ENCODE data around the gene ZBTB16. TPM values are rescaled to one million over a fixed set of nuclear protein-coding genes. Genes with fewer than 3 reads are reported as not detected.

The ZBTB16 gene
- total and polyA plus RNA-seq, 10 donors = 1.5 to 85.6 (median 42.1) TPM

- H3K4me1 ChIP-seq = peaks cover 3 to 19% (median 10%) of the 10 kb centered on the region in 6 donors
- TF ChIP-seq POLR2AphosphoS5 (IDR thresholded peaks at IDR 0.05) = no peak
- no peak for TF ChIP-seq CTCF (IDR thresholded peaks at IDR 0.05 in 8 of 11, conservative IDR thresholded peaks at IDR 0.05 in 3 of 11)
- no peak for TF ChIP-seq POLR2A (IDR thresholded peaks at IDR 0.05)
- no peak overlapping the region for H3K27ac ChIP-seq
- H3K9me3 ChIP-seq = no peaks in the 10 kb centered on the region
- no peak for DNase-seq
- 87 to 95% (median 93%) methylated on average over 7 of the region's 7 CpGs for WGBS, 5 donors
- no peak overlapping the region for H3K4me3 ChIP-seq
- intact Hi-C loops (cut with DNase I; ENCODE audit: low total_unique reads) = no loop called here
- H3K36me3 ChIP-seq = no peaks in the 10 kb centered on the region
- peaks cover 0 to 6% (median 0%) of the 10 kb centered on the region in 7 donors for H3K27me3 ChIP-seq (replicated peaks in 1 of 7)
Observed at GRCh38 chr11:114040706-114041211, 18.8 kb upstream of the ZBTB16 start.

GRCh38 chr11:114042234-114042633, 17.3 kb upstream of the ZBTB16 start:
- no peaks in the 10 kb centered on the region for H3K9me3 ChIP-seq
- H3K36me3 ChIP-seq = no peaks in the 10 kb centered on the region
- no peak for TF ChIP-seq POLR2AphosphoS5 (IDR thresholded peaks at IDR 0.05)
- TF ChIP-seq CTCF (IDR thresholded peaks at IDR 0.05 in 8 of 11, conservative IDR thresholded peaks at IDR 0.05 in 3 of 11) = no peak
- TF ChIP-seq POLR2A (IDR thresholded peaks at IDR 0.05) = no peak
- intact Hi-C loops (cut with DNase I; ENCODE audit: low total_unique reads) = no loop called here
- no peak for DNase-seq
- 87 to 90% (median 89%) methylated on average over 5 of the region's 5 CpGs for WGBS, 5 donors
- no peaks in the 10 kb centered on the region for H3K27me3 ChIP-seq (replicated peaks in 1 of 7)
- no peak overlapping the region for H3K27ac ChIP-seq
- H3K4me1 ChIP-seq = peaks cover 0 to 6% (median 0%) of the 10 kb centered on the region in 6 donors
- no peak overlapping the region for H3K4me3 ChIP-seq

- Histone ChIP-seq H3K27ac (peak overlapping the region in 6 of 8 donors; percentile 30 to 64 (median 40)), H3K27me3 (replicated peaks in 1 of 7) (no peaks in the 10 kb centered on the region), H3K4me3 (no peak overlapping the region), H3K36me3 (no peaks in the 10 kb centered on the region), H3K4me1 (peaks cover 0 to 6% (median 0%) of the 10 kb centered on the region in 6 donors), H3K9me3 (no peaks in the 10 kb centered on the region)
- no peak for DNase-seq
- WGBS, 5 donors = 55 to 73% (median 69%) methylated on average over 10 of the region's 10 CpGs
- peak in 1 of 3 donors; percentile 55 for TF ChIP-seq POLR2AphosphoS5 (IDR thresholded peaks at IDR 0.05)
- no peak for TF ChIP-seq POLR2A (IDR thresholded peaks at IDR 0.05)
- TF ChIP-seq CTCF (IDR thresholded peaks at IDR 0.05 in 8 of 11, conservative IDR thresholded peaks at IDR 0.05 in 3 of 11) = no peak
- intact Hi-C loops (cut with DNase I; ENCODE audit: low total_unique reads) = no loop called here
Observed at GRCh38 chr11:114044042-114044871, 15.3 kb upstream of the ZBTB16 start.

GRCh38 chr11:114047327-114047726, 12.2 kb upstream of the ZBTB16 start:
- DNase-seq = no peak

More at GRCh38 chr11:114047327-114047726, 12.2 kb upstream of the ZBTB16 start:
- Histone ChIP-seq H3K27ac (no peak overlapping the region), H3K9me3 (no peaks in the 10 kb centered on the region), H3K4me3 (no peak overlapping the region), H3K4me1 (peaks cover 0 to 6% (median 0%) of the 10 kb centered on the region in 6 donors), H3K27me3 (replicated peaks in 1 of 7) (no peaks in the 10 kb centered on the region), H3K36me3 (no peaks in the 10 kb centered on the region)
- intact Hi-C loops (cut with DNase I; ENCODE audit: low total_unique reads) = no loop called here
- no peak for TF ChIP-seq POLR2A (IDR thresholded peaks at IDR 0.05)
- no peak for TF ChIP-seq POLR2AphosphoS5 (IDR thresholded peaks at IDR 0.05)
- TF ChIP-seq CTCF (IDR thresholded peaks at IDR 0.05 in 8 of 11, conservative IDR thresholded peaks at IDR 0.05 in 3 of 11) = no peak
- WGBS, 5 donors = 85 to 95% (median 89%) methylated on average over 3 to 4 of the region's 4 CpGs

Data from spleen (tissue), 11 donors.